NK-92 (cell line): Measurements from ENCODE around the gene PAH.

Experiments used
- DNase-seq: peaks from one replicate; lab custom pipeline; 2025; ENCODE audit not compliant: unreplicated experiment; lab: John Stamatoyannopoulos, UW

The PAH gene

DNA sequence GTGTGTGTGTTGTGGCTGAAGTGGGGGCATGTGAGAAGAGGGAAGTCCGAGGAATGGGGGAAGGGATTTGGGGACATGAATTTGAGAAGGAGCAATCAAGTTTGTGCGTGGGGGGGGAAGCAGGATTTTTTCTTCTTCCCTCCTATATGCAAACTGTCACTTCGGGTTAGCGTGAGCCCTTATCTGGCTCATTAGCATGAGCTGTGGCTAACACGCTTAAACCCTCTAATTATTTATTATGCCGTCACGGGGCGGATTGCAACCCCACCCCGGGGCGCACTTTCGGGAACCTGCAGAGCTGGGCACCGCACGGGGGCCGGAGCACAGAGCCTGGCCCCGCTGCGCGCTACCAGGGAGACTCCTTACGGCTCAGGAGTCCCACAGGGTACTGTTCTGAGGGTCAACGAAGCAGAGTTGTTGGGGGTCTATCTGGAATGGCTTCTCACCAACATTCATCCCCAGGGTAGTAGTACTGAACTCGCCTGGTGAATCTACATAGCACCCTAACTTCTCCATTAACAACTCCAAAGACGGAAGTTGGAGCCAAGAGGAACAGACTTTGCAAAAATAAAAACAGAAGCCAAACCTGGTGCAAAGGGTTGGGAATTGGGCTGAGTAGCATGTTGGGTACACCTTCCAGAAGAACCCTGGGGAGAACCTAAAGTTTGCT is 34.0 kb upstream of the PAH start:
- DNase-seq: no peak

DNA sequence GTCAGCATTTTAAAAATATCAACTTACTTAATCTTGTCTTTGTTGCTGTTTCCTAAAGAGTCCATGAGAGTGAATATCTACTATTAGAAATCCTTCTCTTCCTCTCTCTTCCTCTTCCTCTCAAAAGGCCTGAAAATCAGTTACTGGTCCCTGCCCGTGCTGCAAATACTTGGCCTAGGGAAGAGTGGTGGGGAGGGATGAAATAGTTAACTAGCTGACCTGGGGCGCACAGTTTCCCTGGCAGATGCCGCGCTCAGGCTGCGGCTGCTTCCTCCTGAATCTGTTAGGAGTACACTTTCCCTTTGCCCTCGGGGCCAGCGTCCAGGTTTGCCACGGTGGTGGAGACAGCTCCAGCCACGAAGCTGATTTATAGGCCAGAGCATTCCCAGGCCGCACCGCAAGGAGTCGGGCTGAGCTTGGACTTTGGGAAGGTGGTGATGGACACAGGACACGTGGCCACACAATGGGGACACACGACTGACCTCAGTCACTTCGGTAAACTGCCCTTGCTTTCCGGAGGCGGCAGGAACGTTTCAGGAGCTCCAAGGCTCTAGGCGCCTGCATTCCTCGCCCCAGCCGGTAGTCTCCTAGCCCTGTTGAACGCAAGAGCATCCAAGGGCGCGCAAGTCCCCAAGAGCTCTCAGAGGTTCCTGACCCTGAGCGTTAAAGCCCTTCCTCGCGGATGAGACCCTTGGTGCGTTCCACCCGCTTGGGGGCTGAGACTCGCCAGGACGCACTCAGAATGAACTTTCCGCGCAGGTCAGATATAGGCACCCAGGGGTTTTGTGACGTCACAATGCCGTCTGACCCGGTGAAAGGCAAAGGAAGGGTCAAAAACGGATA is 33.3 kb upstream of the PAH start:
- no peak for DNase-seq

DNA sequence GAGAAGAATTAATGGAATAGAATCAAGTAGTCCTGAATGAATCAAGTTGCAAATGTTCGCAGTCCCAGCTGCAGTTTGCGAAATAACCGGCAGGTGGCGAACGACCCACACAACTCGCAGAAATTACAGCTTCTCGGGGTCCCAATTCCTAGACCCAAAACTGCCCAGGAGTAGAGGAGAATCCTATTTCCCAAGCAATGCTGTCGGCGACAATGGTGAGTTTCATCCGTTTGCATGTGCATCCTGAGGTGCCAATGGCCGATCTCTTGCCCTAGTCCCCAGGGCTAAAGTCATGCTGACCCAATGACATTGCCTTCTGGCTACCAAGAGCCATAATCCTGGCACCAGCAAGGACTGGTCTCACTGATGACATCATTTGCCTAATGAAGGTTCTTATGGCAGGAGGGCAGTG is 31.9 kb upstream of the PAH start:
- no peak for DNase-seq

DNA sequence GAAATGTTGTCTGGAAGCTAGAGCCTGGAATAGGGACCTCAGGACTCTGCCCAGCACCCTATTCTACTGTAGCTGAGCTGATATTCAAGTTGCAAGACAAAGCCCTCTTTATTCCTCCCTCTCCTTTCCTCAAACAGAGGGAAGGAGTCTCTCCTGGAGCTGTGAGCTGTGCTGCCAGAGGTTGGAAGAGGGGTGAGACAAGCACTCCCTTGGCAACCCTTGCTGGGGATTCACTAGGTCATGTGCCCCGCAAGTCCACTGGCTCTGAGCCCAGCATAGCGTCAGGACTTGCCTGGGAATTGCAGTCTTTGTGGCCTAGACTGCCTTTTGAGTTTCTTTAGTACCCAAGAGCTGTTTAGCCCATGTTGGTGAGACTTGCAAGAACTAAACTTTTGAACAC is 29.0 kb upstream of the PAH start:
- no peak for DNase-seq

DNA sequence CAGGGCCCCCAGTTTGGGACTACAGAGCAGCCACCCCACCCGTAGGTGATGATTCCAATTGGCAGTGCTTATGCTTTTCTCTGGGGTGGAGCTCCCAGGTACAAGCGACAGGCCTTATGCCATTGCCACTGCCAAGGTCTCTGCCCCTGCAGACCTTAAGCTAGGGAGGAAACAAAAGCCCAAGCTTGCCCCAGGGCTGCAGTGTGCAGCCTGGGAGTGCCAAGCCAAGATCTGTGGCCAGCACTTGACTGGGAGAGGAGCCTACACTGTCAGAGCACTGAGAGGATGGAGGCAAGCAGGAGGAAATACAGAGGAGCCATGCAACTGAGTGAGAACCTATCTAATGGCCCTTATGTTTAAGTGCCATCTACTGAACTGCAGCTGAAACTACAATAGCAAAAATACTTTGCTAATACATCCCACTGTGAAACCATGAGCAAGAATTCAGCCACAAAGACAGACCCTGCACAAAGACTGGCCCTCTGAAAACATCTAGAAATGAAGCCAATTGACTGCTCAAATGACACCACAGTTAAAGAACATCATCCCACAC is 22.7 kb upstream of the PAH start:
- no peak for DNase-seq

DNA sequence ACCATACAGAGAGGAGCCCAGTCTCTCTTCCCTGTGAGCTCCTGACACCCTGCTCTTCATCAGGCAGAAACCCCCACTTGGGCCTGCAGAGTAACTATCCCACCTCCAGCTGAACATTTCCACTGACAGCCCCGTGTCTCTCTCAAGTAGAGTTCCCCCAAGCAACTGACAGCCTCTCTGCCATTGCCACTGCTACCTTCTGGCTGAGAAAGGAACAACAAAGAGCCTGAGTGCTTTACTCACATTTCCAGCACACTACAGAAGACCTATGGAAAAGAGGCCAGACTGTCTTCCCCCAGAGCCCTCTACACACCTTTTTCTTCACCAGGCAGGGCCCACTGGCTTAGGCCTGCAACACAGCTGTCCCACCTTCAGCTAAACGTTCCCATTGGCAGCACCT is 22.0 kb upstream of the PAH start:
- DNase-seq: no peak

DNA sequence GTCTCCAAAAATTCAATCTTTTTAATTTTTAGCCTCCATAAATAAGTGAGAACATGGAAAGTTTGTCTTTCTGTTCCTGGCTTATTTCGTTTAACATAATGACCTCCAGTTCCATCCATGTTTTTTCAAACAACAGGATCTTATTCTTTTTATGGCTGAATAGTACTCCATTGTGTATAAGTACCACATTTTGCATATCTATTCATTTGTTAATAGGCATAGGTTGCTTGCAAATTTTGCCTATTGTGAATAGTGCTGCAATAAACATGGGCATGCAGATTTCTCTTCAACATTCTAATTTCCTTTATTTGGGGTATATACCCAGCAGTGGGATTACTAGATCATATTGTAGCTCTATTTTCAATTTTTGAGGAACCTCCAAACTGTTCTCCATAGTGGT is 16.1 kb upstream of the PAH start:
- DNase-seq: no peak

DNA sequence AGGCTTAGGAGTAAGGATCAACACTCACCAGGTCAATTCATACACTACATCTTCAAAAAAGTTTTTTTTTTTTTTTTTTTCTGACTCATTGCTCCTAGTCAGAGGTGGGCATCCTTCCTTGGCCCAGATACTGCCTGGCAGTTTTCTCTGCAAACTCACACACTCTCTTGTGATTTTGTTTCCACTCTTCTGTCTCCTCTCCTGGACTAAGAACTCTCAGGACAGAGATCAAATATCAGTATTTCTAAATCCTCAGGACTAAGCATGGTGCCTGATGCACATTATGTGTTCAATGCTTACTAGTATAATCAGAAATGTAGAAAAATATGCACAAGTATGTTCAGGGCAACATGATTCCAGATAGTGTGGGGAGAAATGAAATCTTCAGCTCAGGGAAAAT is 10.2 kb upstream of the PAH start:
- DNase-seq: no peak

DNA sequence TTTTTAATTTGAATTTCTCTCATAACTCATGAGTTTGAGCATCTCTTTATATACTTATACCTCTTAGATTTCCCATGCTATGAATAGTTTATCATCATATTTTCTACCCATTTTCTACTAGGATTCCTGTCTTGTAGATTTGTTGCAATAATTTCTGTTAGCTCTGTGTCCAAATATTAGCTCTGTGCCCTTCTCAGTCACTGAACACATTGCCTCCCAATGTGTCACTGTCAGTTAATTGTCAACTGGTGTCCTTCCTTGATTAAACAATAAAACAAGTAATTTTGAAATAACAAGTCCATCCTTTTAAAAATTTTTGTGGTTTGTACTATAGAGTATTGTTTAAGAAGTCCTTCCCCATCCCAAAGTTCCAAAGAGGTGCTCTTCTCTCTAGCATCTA is 4.2 kb upstream of the PAH start:
- DNase-seq: no peak

DNA sequence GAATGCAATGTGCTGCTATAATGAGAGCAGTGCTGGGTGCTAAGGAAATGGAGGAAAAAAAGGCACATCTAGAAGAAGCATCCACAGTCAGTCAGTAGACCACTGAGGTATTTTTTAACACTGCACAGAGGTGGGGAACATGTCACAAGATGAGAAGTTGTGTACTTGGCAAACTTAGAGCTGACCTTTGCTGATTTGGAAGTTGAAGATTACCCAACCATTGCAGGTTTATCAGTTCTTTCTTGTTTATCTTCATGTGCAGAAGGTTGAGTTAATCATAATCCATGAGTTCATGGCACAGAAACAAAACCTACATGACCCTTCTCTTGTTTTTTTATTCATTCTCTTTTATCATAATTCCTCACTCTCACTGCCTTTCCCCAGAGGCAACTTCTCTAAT is 3.2 kb upstream of the PAH start:
- no peak for DNase-seq

DNA sequence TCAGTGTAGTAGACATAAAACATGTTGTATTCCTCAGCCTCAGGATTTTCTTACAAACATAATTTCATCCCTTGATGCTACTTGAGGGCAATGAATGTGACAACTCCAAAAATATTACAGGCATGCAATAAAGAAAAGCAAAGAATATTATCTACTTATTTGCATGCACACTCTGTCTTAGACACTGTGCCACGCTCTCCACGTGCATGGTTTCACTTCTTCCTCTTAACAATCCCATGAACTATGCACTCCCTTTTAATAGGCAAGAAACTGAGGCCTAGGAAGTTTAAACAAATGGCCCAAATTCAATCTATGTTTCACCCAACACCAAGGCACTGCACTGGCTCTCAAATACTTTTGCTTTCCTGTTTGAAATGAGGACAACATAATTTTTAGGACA is 1.8 kb upstream of the PAH start:
- DNase-seq: no peak

DNA sequence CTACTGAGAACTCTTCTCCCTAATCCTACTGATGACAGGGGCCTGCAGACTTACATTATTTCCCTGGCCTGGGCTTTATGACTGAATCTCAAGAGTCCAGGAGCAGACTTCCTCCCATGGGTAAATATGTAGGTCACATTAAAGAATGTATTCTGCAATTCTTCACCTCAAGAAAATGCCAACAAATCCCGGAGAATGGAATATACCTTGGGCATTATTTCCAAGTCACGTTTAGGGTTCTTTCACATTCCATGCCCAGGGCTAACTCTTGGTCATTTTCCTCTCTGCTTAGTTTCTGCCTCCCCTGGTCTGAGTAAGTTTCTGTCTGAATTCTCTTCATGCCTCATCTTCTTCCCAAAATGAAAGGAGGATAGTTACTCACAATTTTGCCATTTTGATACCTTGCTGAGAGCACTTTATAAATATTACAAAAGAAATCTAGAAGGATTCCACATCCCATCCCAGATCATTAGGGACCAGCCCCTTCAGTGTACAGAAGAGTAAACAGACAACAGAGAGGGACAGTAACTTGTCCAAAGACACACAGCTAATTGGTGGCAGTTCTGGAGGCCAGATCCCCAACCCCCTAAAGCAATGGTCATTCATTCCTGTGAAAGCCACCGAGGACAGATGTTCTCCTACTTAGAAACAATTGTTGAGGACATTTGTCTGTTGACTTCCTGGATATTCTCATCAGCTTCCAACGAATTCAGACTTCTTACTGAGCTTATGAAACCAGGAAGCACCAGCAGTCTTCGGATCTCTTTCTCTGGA is 605 bp downstream of the PAH start:
- DNase-seq: no peak

DNA sequence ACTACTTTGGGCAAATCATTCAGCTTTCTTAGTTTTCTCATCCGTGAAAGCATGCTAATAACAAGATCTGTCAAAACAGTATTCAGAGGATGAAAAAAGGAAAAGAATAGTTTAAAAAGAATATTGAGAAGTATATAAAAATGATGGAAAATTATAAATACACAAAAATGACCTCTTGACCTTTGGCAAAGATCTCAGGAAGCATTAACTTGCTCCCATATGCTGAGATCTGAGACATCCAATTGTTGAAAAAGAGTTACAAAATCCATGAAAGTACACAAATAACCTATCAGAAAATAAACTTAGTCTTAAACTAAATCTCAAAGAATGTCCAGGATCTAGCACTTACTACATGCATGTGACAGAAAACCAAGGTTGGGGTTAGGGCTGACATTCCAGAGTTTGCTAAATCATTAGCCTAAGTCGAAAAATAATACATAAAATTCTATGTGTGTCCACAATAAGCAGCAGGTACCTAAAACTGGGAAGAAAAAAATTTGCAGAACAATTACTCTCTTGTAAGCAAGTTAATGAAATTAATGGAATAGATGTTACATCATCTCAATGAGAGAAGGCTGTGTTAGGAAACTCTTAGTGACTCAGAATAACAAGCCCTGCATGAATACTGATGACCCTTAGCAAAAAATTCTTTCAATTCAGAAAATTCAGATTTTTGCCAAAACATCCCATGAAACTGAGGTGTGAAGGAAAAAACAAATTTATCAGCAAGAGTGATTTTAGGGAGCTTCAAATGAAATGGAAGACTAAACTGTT is 3.4 kb downstream of the PAH start:
- DNase-seq: no peak

DNA sequence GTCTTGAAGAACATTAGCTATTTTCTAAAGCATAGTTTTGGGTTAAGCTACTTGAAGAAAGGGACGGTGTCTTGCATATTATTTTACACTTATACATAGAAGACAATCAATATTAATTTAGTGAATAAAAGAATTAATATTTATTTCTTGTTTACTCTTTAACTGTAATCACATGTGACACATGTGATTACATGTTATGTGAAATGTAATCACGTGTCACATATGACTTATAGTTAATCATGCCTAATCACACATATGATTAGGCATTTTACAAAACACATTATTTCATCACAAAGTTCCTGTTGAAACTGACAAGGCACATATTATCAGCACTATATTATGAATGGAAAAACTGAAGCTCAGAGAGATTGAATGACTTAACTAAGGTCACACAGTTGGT is 4.8 kb downstream of the PAH start:
- DNase-seq: no peak

DNA sequence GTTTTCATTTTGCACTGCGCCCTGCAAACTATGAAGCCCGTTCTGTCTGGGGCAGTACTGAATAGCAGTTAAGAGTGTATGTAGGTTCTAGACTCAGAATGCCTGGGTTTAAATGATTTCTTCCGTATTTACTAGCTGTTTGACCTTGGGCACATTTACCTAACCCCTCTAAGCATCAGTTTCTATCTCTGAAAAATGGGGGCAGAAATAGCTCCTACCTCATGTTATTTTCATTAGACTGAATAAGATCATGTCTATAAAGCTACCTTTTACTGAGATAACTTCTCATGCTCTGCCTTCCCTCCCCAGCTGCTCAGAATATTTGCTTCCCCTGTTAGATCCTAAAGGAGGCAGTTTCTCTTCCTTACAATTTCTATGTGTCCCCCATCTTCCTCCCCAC is 5.7 kb downstream of the PAH start:
- DNase-seq: no peak

DNA sequence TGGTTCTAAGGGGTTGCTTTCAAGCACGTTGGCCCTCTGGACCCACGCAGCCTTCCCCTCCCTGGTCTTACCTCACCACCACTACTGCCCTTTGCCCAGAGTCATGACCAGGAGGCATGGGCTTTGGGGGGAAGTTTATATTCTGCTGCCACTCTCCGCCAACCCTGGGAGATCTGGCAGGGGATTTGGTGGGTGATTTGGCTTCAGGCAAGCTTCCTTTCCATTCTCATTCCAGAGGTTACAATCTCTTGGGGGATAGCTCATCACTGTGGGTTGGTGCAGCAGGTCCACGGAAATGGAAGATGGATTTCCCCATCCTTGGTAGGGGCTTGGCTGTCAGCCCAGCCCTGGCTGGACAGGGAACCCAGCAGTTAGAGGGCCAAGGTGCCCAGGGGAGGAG is 6.3 kb downstream of the PAH start:
- no peak for DNase-seq

DNA sequence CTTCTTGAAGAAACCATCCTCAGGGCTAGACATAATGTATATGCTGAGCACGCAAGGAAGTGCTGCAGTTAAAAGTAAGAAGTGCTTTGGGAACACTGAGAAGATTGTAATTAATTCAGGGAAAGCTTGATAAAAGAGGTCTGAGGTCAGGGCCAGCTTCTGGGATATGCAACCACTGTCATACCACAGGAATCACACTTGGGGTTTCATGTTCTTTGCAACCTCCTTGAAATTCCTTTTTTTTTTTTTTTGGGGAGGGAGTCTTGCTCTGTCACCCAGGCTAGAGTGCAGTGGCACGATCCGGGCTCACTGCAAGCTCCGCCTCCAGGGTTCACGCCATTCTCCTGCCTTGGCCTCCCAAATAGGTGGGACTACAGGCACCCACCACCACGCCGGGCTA is 6.9 kb downstream of the PAH start:
- no peak for DNase-seq

DNA sequence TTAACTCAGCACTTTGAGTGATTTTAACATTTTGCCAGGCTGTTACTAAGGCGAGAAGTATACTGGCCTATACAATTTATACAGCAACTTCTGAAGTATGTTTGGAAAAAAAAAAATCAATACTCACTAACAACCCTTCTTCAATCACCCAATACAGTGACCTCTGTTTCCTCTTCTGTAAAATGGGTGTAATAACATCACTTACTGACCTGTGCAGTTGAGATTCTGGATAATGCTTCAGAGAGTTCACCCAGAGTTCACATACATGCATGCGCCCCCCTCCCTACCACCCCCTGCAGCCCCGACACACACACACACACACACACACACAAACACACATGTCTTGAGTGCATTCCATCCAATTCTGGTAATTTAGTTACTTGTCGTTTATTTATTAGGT is 9.1 kb downstream of the PAH start:
- no peak for DNase-seq

DNA sequence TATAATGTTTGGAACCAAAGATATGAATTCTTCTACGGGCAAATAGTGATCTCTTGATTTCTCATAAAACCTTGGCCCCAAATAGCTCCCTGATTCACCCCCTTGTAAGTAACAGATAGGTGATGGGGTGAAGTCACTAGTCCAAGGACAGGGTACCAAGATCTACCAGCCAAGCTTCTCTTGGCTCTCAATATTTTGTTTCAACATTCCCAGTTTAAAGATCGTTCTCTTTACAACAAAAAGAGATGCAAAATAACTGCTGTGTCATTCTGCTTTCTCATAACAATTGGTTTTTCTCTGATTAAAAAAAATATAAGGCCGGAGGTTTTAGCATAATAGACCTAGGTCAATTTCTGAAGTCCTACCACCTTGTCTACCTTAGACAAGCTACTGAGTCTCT is 11.8 kb downstream of the PAH start:
- no peak for DNase-seq

DNA sequence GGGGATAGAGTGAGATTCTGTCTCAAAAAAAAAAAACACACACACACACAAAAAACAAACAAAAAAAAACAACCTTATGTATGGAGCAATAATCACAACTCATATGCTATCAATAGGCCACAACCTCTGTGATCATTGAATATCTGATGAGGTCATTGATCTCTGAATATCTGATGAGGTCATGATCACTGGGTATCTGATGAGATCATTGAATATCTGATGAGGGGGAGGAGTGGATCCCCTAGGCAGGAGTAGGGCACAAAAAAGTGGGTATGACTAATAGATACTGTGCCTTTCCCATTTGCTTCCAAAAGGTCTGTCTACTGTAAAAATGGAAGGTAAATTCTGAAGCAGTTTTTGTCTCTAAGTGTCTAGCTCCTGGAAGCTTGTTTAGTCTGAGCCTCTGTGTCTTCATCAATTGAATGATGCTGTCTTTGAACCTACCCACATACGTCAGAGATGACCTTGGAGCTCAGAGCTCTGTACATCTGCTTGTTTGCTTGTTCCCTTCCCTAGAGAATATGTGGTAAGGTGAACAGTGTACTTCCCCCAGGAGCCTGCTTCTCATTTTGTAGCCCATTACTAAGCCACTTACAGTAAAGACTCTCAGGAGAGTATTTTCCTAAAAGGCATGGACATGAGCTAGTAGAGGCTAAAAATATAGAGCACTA is 13.6 kb downstream of the PAH start:
- DNase-seq: no peak
